ENCODE results near the gene TBX19. TPM values are rescaled to one million over a fixed set of nuclear protein-coding genes. Genes with fewer than 3 reads are reported as not detected.

TBX19 gene
- total and polyA plus RNA-seq, 2 of the 8 experiments (the other 6 are each of a cell fraction or from before 2014, with no cell fraction given) = 1.0 to 1.8 TPM

DNA sequence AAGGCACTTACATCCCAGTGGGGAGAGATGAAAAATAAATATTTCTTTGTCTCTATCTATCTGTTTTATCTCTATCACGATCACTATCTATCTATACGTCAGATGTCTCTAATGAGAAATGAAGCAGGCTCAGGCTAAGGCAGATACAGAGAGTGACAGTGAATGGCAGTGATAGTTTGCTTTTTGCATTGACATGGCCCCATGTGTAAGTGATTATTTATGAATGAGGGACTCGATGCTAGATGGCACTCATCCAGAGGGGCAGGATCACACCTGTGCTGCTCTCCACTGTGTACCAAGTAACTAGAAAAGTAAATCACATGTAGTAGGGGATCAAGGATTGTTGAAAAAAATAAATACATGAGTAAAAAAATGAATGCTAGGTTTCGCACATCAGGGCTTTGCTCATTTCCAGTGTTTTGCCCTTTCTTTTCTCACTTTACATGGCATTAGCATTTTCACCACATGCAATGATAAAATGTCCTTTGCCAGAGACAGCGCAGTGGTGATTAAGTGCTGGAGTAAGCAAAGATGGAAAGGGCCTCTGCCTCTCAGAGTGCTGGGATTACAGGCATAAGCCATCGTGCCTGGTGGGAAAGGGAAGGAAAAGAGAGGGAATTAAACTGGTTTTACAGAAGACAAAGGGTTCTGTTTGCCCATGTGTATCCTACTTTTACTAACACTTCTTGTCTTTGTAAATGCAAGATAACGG is 16.5 kb downstream of the TBX19 start:
- Histone ChIP-seq H3K56ac (replicated peaks; ENCODE audit: insufficient read length, low read depth, low read length) (no peak overlapping the region), H3K9me3 (ENCODE audit: insufficient read depth in 2 of 2, low read depth in 1 of 2, low read length in 1 of 2) (no peaks in the 10 kb centered on the region), H3K4me2 (ENCODE audit: insufficient read depth in 1 of 2, low read depth in 2 of 2, low read length in 2 of 2) (no peak overlapping the region), H4K5ac (ENCODE audit: insufficient read length, low read depth, low read length) (no peak overlapping the region), H2BK120ac (replicated peaks; ENCODE audit: low read depth, low read length) (no peak overlapping the region), H2BK20ac (ENCODE audit: low read length) (no peak overlapping the region), H3K79me2 (ENCODE audit: control insufficient read depth in 1 of 2, insufficient read depth in 2 of 2, low read length in 2 of 2) (no peaks in the 10 kb centered on the region), H2BK12ac (ENCODE audit: low read depth, low read length) (no peak overlapping the region), H4K91ac (replicated peaks; ENCODE audit: insufficient read length, low read length) (no peak overlapping the region), H3K36me3 (ENCODE audit: control insufficient read depth in 2 of 4, insufficient read depth in 4 of 4, low read length in 3 of 4) (no peaks in the 10 kb centered on the region), H4K20me1 (replicated peaks in 1 of 2; ENCODE audit: control insufficient read depth in 1 of 2, insufficient read depth in 2 of 2, low read length in 2 of 2) (no peaks in the 10 kb centered on the region), H3K4me3 (ENCODE audit: extremely low read depth in 1 of 4, insufficient read depth in 2 of 4, low read depth in 3 of 4, low read length in 4 of 4) (no peak overlapping the region), H2BK15ac (ENCODE audit: low read length) (no peak overlapping the region), H4K8ac (ENCODE audit: extremely low read depth, insufficient read depth, low read length) (no peak overlapping the region), H3K27ac (ENCODE audit: low read depth, low read length) (no peak overlapping the region), H3K4me1 (replicated peaks in 1 of 4; ENCODE audit: control insufficient read depth in 3 of 4, insufficient read depth in 4 of 4, low read length in 3 of 4) (peaks cover 0 to 2% (median 0%) of the 10 kb centered on the region in 4 experiments; a peak in 1 of 7 replicates), H3K23me2 (ENCODE audit: low read depth, low read length) (no peaks in the 10 kb centered on the region), H2BK5ac (ENCODE audit: low read depth, low read length) (no peak overlapping the region), H3K79me1 (ENCODE audit: low read depth, low read length) (no peaks in the 10 kb centered on the region; the same call in 1 of the 2 replicates), H3K4ac (replicated peaks; ENCODE audit: insufficient read length, low read depth, low read length) (no peak overlapping the region), H3K23ac (ENCODE audit: insufficient read length) (no peak overlapping the region), H3K14ac (ENCODE audit: insufficient read length) (no peak overlapping the region), H2AK5ac (ENCODE audit: low read depth, low read length) (no peak overlapping the region), H3K27me3 (replicated peaks in 1 of 4; ENCODE audit: control insufficient read depth in 3 of 4, extremely low read depth in 1 of 4, insufficient read depth in 3 of 4, low read length in 3 of 4) (no peaks in the 10 kb centered on the region), H2AFZ (ENCODE audit: low read length) (no peak overlapping the region), H3K18ac (ENCODE audit: extremely low read depth, low read length) (no peak overlapping the region), H3K9ac (replicated peaks in 1 of 4; ENCODE audit: extremely low read depth in 1 of 4, low read depth in 3 of 4, low read length in 3 of 4) (no peak overlapping the region; a peak in 1 of 7 replicates)
- ChIA-PET CTCF (ENCODE audit: partially characterized antibody) (no interaction called here), POLR2A (ENCODE audit: partially characterized antibody) (no interaction called here)
- WGBS, 2 experiments (ENCODE audit: extremely low coverage in 1 of 2, insufficient coverage in 1 of 2, insufficient read length in 1 of 2, insufficient replicate concordance in 2 of 2, low coverage in 1 of 2, low lambda C conversion rate in 2 of 2, missing lambda C conversion rate in 1 of 2) = 87% methylated on average over 7 of the region's 7 CpGs; no CpG with 5 or more reads in 1 of the 2 experiments
- DNase-seq (ENCODE audit: low read depth in 1 of 2, low spot score in 2 of 2) = no peak
- no peak for TF ChIP-seq KDM4A (IDR thresholded peaks at IDR 0.05; ENCODE audit: low read depth, low read length, severe bottlenecking)
- TF ChIP-seq CTBP2 (IDR thresholded peaks at IDR 0.05; ENCODE audit: borderline replicate concordance, insufficient read depth, insufficient read length, low read length) = no peak
- TF ChIP-seq SIRT6 (IDR thresholded peaks at IDR 0.05; ENCODE audit: low read length) = no peak
- TF ChIP-seq RXRA (IDR thresholded peaks at IDR 0.05; ENCODE audit: insufficient read depth, low read depth, low read length) = no peak
- no peak for TF ChIP-seq BACH1 (IDR thresholded peaks at IDR 0.05; ENCODE audit: low read length)
- TF ChIP-seq YY1 (IDR thresholded peaks at IDR 0.05; ENCODE audit: low read depth, low read length) = no peak
- FAIRE-seq = no peak

All from H1 (cell line).